ENCODE data around the gene NRL. TPM values are rescaled to one million over a fixed set of nuclear protein-coding genes. Genes with fewer than 3 reads are reported as not detected.
A peak's percentile ranks its signal among the peaks of the same experiment; 100 is the strongest.

The NRL gene
- total RNA-seq, 4 donors from 2014 or later: 1.8 to 3.3 (median 3.0) TPM

DNA sequence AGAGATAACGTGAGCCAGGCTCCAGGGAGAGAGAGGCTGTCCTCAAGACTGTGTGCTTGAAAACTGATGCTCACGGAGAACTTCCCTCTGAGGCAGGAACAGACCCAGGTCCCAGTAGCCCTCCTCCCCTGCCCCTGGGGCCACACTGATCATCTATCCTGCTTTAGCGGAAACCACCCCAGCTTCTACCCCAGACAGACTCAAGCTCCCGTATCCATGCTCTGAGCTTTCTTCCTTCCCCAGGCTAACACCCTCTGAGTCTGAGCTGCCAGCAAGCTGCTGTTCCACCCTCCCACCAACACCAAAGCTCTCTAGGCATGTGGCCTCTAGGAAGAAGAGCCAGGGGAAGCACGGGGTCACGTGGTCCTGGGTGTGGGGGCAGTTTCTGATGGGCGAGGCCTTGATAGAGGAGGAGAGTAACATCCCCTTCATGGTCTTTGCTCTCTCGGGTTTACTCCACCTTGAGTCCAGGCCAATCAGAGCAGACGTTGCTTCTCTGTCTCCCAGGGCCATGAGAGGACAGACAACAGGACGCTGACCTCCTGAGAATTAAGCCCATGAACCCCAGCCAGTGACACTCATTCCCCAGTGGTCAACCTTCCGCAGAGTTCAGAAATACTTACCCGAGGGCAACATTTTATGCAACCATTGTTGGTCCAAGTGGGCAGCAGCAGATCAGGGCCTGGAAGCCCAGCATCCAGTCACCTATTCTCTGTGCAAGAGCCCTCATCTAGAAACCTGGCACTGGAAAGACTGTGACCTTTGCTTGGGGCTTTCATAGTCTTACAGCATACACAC is 19.3 kb downstream of the NRL start:
- H3K36me3 ChIP-seq: peaks cover 5 to 26% (median 18%) of the 10 kb centered on the region in 4 donors
- intact Hi-C loops (cut with DNase I): no loop called here
- no peaks in the 10 kb centered on the region for H3K27me3 ChIP-seq
- TF ChIP-seq EP300 (IDR thresholded peaks at IDR 0.05): no peak
- TF ChIP-seq POLR2AphosphoS5 (IDR thresholded peaks at IDR 0.05): peak in 1 of 2 donors; percentile 64
- peaks cover 20 to 29% (median 25%) of the 10 kb centered on the region in 4 donors for H3K4me1 ChIP-seq
- 62% methylated on average over 10 of the region's 12 CpGs for WGBS
- peak overlapping the region; percentile 94 to 96 (median 95) for H3K27ac ChIP-seq (replicated peaks in 1 of 4)
- DNase-seq (ENCODE audit: extremely low spot score): no peak
- no peaks in the 10 kb centered on the region for H3K9me3 ChIP-seq
- H3K4me3 ChIP-seq: peak overlapping the region; percentile 92 to 98 (median 93)

DNA sequence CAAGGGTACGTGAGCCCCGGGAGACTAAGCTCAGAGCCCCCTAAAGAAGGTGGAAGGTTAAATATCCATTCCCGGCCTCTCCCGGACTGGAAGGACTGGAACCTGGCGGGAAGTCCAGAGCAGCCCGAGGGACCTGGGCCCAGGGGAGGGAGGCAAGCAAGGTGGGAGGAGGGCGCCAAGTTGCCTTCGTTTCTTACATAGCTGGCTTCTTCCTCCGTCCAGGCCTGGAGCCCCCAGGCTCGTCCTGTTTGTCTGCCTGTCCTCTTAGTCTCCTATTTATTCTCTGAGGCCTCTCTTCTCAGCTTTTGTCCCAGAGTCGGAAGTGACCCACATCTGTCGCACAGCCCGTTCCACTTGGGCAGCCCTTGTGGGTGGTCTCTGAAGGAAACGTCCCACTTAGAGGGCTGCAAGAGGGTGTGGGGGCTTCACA is 19.9 kb downstream of the NRL start:
- intact Hi-C loops (cut with DNase I): no loop called here
- WGBS: 15% methylated on average over 14 of the region's 14 CpGs
- Histone ChIP-seq H3K27me3 (no peaks in the 10 kb centered on the region), H3K36me3 (peaks cover 5 to 20% (median 16%) of the 10 kb centered on the region in 4 donors), H3K9me3 (no peaks in the 10 kb centered on the region), H3K4me3 (peak overlapping the region; percentile 92 to 98 (median 93)), H3K27ac (replicated peaks in 1 of 4) (peak overlapping the region; percentile 94 to 96 (median 95)), H3K4me1 (peaks cover 20 to 29% (median 25%) of the 10 kb centered on the region in 4 donors)
- TF ChIP-seq EP300 (IDR thresholded peaks at IDR 0.05) (no peak), POLR2A (IDR thresholded peaks at IDR 0.05; ENCODE audit: low read depth) (no peak), POLR2AphosphoS5 (IDR thresholded peaks at IDR 0.05) (no peak)
- TF ChIP-seq, protein P1, sequence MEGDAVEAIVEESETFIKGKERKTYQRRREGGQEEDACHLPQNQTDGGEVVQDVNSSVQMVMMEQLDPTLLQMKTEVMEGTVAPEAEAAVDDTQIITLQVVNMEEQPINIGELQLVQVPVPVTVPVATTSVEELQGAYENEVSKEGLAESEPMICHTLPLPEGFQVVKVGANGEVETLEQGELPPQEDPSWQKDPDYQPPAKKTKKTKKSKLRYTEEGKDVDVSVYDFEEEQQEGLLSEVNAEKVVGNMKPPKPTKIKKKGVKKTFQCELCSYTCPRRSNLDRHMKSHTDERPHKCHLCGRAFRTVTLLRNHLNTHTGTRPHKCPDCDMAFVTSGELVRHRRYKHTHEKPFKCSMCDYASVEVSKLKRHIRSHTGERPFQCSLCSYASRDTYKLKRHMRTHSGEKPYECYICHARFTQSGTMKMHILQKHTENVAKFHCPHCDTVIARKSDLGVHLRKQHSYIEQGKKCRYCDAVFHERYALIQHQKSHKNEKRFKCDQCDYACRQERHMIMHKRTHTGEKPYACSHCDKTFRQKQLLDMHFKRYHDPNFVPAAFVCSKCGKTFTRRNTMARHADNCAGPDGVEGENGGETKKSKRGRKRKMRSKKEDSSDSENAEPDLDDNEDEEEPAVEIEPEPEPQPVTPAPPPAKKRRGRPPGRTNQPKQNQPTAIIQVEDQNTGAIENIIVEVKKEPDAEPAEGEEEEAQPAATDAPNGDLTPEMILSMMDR (IDR thresholded peaks at IDR 0.05): no peak
- DNase-seq (ENCODE audit: extremely low spot score): no peak

DNA sequence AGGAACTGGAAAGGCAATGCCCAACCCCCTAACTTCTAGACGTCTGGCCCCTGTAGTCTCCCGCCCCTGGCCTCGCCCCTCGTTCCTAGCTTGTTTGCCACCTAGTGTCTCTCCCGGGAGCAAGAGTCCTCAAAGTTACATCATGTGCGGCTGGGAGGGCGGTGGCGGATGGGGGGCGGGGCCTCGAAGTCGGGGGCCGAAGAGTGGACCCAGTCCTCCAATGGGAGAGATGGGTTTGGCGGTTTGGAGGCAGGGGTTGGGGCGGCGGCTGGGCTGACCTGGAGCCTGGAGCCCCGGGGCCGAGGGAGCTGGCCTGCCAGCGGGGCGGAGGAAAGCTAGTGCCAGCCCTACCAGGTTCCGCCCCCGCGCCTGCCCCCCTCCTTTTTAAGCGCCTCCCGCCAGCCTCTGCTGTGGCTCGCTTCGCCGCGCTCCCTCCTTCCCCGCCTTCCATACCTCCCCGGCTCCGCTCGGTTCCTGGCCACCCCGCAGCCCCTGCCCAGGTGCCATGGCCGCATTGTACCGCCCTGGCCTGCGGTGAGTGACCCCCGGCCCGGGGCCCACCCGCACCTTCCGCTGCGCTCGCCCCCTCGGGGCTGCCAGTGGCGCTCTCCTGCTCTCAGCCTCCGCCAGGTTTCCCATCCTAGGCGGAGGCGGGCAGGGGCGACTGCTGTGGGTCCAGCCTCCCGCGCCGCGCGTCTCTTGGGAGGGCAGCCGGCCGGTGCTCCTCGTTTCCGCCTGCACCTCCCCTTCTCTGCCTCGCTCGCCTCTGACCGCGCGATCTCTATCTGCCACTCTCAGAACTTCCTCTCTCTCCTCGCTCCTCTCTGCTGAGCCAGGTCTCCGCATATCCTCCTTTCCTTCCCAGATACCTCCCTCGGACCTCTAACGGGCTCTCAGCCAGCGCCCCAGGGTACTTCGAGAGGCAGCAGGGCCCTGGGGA is 20.6 kb downstream of the NRL start, which contains the start of gene PCK2:
PCK2 (plus strand) TSS at position 411 of the 940 bp plus-strand sequence; CDS start at position 506, 95 bp downstream.
- peak within 1 kb of the TSS; percentile 94 to 96 (median 95) for H3K27ac ChIP-seq (replicated peaks in 1 of 4)
- peaks cover 5 to 13% (median 10%) of the 10 kb centered on the region in 4 donors for H3K36me3 ChIP-seq
- peak; percentile 98 for DNase-seq (ENCODE audit: extremely low spot score)
- TF ChIP-seq POLR2AphosphoS5 (IDR thresholded peaks at IDR 0.05): peak; percentile 7 to 75
- TF ChIP-seq EP300 (IDR thresholded peaks at IDR 0.05): no peak
- peak; percentile 37 for TF ChIP-seq POLR2A (IDR thresholded peaks at IDR 0.05; ENCODE audit: low read depth)
- TF ChIP-seq, protein P1 (IDR thresholded peaks at IDR 0.05): peak in 1 of 3 experiments; percentile 28
- no peaks in the 10 kb centered on the region for H3K27me3 ChIP-seq
- no peaks in the 10 kb centered on the region for H3K9me3 ChIP-seq
- 1% methylated on average over 25 of the region's 68 CpGs for WGBS
- intact Hi-C loops (cut with DNase I): no loop called here
- peak within 1 kb of the TSS; percentile 92 to 98 (median 93) for H3K4me3 ChIP-seq
- H3K4me1 ChIP-seq: peaks cover 20 to 29% (median 25%) of the 10 kb centered on the region in 4 donors

DNA sequence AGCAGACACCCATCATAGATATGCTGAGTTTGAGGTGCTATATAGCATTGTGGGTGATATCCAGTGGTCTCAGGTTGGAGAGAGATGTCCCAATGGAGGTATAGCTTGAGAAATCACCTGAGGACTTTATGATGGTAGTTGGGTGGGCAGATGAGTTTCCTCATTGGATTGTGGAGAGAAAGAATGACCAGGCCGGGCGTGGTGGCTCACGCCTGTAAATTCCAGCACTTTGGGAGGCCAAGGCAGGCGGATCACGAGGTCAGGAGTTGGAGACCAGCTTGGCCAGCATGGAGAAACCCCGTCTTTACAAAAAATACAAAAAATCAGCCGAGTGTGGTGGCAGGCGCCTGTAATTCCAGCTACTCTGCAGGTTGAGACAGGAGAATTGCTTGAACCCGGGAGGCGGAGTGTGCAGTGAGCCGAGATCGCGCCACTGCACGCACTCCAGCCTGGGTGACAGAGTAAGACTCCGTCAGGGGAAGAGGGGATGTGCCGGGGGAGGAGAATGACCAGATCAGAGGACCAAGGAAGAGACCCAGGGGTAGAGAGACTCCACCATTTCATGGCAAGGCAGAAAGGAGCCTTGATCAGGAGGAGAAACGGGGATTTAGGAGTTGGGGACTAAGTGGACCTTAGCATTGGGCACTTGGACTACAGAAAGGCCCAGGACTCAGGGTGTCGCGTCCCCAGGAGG is 21.4 kb downstream of the NRL start:
- peak overlapping the region; percentile 92 to 98 (median 93) for H3K4me3 ChIP-seq
- H3K4me1 ChIP-seq: peaks cover 20 to 29% (median 25%) of the 10 kb centered on the region in 4 donors
- H3K36me3 ChIP-seq: peaks cover 2 to 5% (median 4%) of the 10 kb centered on the region in 4 donors
- peak overlapping the region; percentile 94 to 96 (median 95) for H3K27ac ChIP-seq (replicated peaks in 1 of 4)
- H3K9me3 ChIP-seq: no peaks in the 10 kb centered on the region
- 84% methylated on average over 19 of the region's 19 CpGs for WGBS
- intact Hi-C loops (cut with DNase I): no loop called here
- no peaks in the 10 kb centered on the region for H3K27me3 ChIP-seq
- no peak for TF ChIP-seq EP300 (IDR thresholded peaks at IDR 0.05)
- TF ChIP-seq POLR2AphosphoS5 (IDR thresholded peaks at IDR 0.05): no peak
- TF ChIP-seq, protein P1 (IDR thresholded peaks at IDR 0.05): no peak
- TF ChIP-seq POLR2A (IDR thresholded peaks at IDR 0.05; ENCODE audit: low read depth): no peak
- no peak for DNase-seq (ENCODE audit: extremely low spot score)

Data from esophagus muscularis mucosa (tissue), 4 donors.